GM12873 (cell line): ENCODE results near the gene CCDC195.

Source experiments
- TF ChIP-seq, protein P1 (sequence below): IDR thresholded peaks from 2 replicates; pipeline ENCODE4 v1.5.1; 2012; ENCODE audit warnings: low read depth, mild to moderate bottlenecking, moderate library complexity, low read length, control low read depth; ENCODE audit not compliant: insufficient read depth; ENCODE audit errors: missing control alignments

The CCDC195 gene

DNA sequence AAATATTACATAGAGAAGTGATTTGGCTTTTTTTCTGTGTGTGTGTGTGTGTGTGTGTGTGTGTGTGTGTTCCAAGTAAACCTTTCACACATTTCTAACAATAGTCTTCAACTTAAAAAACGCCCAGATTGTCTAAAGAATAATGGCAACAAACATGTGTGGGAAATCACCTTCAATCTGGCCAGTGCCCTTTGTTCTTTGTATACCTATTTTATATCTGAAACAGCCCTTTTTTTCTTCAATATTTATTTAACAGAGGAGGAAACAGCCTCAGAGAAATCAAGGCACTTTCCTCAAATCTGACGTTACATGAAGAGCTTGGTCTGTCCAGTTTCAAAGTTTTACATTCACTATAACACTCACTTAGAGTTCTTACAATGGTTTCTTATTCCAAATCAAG lies 25.3 kb downstream of the CCDC195 start:
- TF ChIP-seq, protein P1, sequence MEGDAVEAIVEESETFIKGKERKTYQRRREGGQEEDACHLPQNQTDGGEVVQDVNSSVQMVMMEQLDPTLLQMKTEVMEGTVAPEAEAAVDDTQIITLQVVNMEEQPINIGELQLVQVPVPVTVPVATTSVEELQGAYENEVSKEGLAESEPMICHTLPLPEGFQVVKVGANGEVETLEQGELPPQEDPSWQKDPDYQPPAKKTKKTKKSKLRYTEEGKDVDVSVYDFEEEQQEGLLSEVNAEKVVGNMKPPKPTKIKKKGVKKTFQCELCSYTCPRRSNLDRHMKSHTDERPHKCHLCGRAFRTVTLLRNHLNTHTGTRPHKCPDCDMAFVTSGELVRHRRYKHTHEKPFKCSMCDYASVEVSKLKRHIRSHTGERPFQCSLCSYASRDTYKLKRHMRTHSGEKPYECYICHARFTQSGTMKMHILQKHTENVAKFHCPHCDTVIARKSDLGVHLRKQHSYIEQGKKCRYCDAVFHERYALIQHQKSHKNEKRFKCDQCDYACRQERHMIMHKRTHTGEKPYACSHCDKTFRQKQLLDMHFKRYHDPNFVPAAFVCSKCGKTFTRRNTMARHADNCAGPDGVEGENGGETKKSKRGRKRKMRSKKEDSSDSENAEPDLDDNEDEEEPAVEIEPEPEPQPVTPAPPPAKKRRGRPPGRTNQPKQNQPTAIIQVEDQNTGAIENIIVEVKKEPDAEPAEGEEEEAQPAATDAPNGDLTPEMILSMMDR, result no peak

DNA sequence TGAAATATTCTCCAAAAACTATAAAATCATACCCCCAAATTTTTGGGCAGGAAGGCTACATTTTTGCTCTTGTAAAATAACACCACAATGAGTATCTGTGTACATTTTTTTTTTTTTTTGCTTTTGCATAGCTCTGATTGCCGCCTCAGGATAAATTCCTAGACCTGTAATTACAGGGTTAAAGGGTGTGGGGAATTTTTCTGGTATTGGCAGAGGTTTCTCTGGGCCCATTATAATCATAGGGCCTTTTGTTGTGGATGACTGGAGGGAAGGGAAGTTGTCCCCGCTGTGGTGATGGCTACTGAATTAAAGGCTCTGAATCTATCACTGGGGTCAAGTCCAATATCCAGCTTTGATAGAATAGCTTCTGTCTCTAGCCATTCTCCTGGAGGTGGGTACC lies 26.6 kb downstream of the CCDC195 start:
- TF ChIP-seq, protein P1, result no peak

DNA sequence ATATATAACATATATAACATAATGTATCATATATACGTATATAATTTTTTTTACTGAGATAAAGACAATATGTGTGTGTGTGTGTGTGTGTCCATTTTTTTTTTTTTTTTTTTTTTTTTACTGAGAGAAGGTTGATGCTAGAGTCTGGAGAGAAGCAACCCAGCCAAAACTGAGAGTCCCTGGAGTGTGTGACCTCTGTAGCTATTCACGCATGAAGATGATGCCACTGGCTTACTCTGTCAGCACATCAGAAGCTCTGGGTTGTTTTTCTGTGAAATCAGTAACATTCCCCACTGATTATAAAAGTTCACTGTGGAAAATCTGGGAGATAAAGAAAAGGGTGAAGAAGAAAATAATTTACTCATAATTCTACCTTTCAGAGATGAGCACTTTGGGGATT lies 27.2 kb downstream of the CCDC195 start:
- TF ChIP-seq, protein P1, result no peak

DNA sequence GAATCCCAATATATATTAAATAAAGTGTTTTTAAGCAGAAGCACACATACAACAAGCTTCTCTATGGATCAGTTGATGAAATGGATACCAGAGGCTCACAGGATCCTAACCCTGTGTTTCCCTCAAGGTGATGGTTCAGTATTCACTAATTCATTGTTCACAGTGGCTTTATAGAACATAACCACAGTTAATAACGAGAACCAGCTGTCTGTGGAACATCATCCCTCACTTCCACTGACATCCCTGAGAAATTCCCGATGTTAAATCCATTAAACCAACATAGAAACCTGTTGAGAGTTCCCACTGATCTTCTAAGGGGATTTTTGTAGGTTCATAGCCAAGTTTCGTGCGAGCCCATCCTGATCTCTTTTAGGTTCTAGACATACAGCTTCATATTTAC lies 29.0 kb downstream of the CCDC195 start:
- TF ChIP-seq, protein P1, result no peak

DNA sequence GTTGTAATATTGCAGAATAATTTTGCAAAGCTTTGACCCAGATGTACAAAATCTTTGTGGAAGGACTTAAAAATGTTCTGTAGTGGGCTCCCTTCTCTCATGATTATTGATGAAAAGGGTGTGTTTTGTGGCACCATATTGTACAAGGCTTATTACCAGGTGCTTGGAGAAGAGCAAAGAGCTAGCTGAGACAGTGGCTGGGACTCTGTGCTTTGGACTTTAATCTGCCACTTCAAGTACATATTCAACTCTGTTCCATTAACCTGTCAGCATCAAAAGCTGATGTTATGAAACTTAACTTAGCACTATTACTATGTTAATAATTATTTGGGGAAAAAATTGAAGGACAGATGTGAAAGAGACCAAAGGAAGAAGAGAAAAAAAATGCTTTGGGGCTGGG lies 31.0 kb downstream of the CCDC195 start:
- TF ChIP-seq, protein P1, result no peak

DNA sequence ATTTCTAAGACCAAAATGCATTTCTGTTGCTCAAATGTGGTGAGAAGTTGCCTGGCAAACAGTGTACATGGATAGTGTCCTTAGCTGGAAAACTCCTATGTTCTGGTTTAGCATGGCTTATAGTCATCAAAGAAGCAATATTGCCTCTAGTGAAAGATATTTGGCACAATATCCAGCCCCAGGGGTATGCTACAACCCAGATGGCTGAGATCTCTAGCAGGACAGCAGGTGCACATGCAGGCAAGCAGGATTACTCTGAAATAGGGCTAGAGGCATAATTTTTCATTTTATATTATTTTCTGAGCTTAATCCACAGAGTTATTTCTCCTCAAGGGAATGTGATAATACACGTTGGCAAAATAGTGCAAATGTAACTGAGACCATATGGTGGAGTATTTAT lies 34.0 kb downstream of the CCDC195 start:
- TF ChIP-seq, protein P1, result no peak

DNA sequence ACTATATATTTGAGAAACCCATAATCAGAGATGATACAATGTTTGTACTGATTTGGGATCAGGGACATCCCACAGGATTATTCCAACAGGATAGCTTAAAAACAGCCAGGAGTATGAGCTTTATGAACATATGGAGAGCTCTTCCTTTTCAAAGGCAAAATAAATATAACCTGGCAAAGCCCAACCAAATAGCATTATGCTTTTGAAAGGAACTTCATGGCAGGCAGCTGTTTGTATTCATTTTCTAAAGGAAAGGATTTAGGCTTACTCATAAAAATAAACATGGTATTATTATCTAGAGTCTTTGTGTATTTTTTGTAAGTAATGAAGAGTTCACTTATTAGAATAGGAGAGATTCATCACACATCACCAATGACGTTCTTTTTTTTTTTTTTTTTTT lies 44.4 kb downstream of the CCDC195 start:
- TF ChIP-seq, protein P1, result no peak
